Esophagus squamous epithelium (tissue), 4 donors: ENCODE measurements around the gene FUT4.

Experiments used
- CTCF ChIP-seq, 6 experiments: fragments of 450-650 bp in 4 of 6; fragments of 200-600 bp in 2 of 6; sonication (generic) in 2 of 6; IDR thresholded peaks; one replicate each; pipeline ENCODE4 v1.5.1; 2016 to 2019; ENCODE audit warnings: antibody characterized with exemption in 6 of 6, mild to moderate bottlenecking in 4 of 6, moderate library complexity in 4 of 6
- POLR2A ChIP-seq, 4 donors: fragments of 450-650 bp; IDR thresholded peaks; one replicate each; pipeline ENCODE4 v1.6.1; 2017; ENCODE audit warnings: antibody characterized with exemption in 4 of 4, mild to moderate bottlenecking in 4 of 4, moderate library complexity in 3 of 4

GRCh38 chr11:94526645-94527438, 16.9 kb upstream of the FUT4 start:
- TF ChIP-seq CTCF (IDR thresholded peaks at IDR 0.05) (no peak), POLR2A (IDR thresholded peaks at IDR 0.05) (no peak)
